Tibial nerve (tissue), 4 donors: ENCODE data around the gene HS3ST6. TPM values are rescaled to one million over a fixed set of nuclear protein-coding genes. Genes with fewer than 3 reads are reported as not detected.
A peak's percentile ranks its signal among the peaks of the same experiment; 100 is the strongest.

Experiments
- DNase-seq, 2 donors: peaks; one replicate each; pipeline ENCODE4 v3.0.0-alpha.2; 2019; ENCODE audit warnings: low spot score in 2 of 2
- H3K27ac ChIP-seq, 4 donors: fragments of 200-600 bp; sonication (generic) in 3 of 4; one replicate each; pipeline ENCODE4 v1.5.1; 2017 to 2019; ENCODE audit warnings: mild to moderate bottlenecking in 1 of 4
- H3K27me3 ChIP-seq, 2 donors: fragments of 200-600 bp; sonication (generic) in 1 of 2; one replicate each; pipeline versions ENCODE4 v1.5.1 to v1.6.0; 2017 to 2019
- H3K36me3 ChIP-seq, 3 donors: fragments of 200-600 bp; sonication (generic); one replicate each; pipeline ENCODE4 v1.5.1; 2018 to 2019
- H3K4me1 ChIP-seq, 4 donors: fragments of 200-600 bp; sonication (generic) in 3 of 4; one replicate each; pipeline ENCODE4 v1.5.1; 2017 to 2019
- H3K4me3 ChIP-seq, 4 donors: fragments of 200-600 bp; sonication (generic) in 3 of 4; one replicate each; pipeline ENCODE4 v1.5.1; 2017 to 2019; ENCODE audit warnings: mild to moderate bottlenecking in 1 of 4, moderate library complexity in 1 of 4
- H3K9me3 ChIP-seq, 4 donors: fragments of 200-600 bp; sonication (generic) in 3 of 4; one replicate each; pipeline ENCODE4 v1.5.1; 2017 to 2019
- CTCF ChIP-seq, 5 experiments: fragments of 200-600 bp in 3 of 5; fragments of 450-650 bp in 2 of 5; sonication (generic) in 3 of 5; IDR thresholded peaks; one replicate each; pipeline ENCODE4 v1.5.1; 2016 to 2019; ENCODE audit warnings: antibody characterized with exemption in 5 of 5, mild to moderate bottlenecking in 3 of 5, moderate library complexity in 2 of 5
- EP300 ChIP-seq, 2 donors: sonication (generic); formaldehyde crosslinking; IDR thresholded peaks; one replicate each; pipeline ENCODE4 v1.6.1; 2017; ENCODE audit warnings: antibody characterized with exemption in 2 of 2, mild to moderate bottlenecking in 1 of 2
- POLR2A ChIP-seq, 2 donors: fragments of 450-650 bp; IDR thresholded peaks; one replicate each; pipeline ENCODE4 v1.6.1; 2017; ENCODE audit warnings: antibody characterized with exemption in 2 of 2, mild to moderate bottlenecking in 2 of 2, moderate library complexity in 2 of 2
- WGBS, 2 donors: methylation state at CpG; one replicate each; pipeline ENCODE4 v1.1.5; 2018; 5-methylcytosine and 5-hydroxymethylcytosine counted together
- total RNA-seq, 4 donors: library from RNA; depleted of rRNA; stranded (reverse); fragments of >200 nt; gene quantifications; one replicate each; pipeline ENCODE4 v1.1.0, GENCODE V29; 2016

Gene HS3ST6
- total RNA-seq, 4 donors from 2014 or later = not detected

GRCh38 chr16:1944612-1945199, 26.5 kb upstream of the HS3ST6 start:
- no peak overlapping the region for H3K27ac ChIP-seq
- WGBS, 2 donors = 84 to 86% methylated on average over 19 to 21 of the region's 21 CpGs
- no peak overlapping the region for H3K4me3 ChIP-seq
- H3K4me1 ChIP-seq = peaks cover 0 to 20% (median 10%) of the 10 kb centered on the region in 4 donors
- no peak for TF ChIP-seq EP300 (IDR thresholded peaks at IDR 0.05)
- no peak for TF ChIP-seq CTCF (IDR thresholded peaks at IDR 0.05)
- no peak for TF ChIP-seq POLR2A (IDR thresholded peaks at IDR 0.05)
- H3K9me3 ChIP-seq = no peaks in the 10 kb centered on the region
- H3K27me3 ChIP-seq = no peaks in the 10 kb centered on the region
- H3K36me3 ChIP-seq = peaks cover 0 to 17% (median 0%) of the 10 kb centered on the region in 3 donors
- no peak for DNase-seq

GRCh38 chr16:1942810-1943726, 24.9 kb upstream of the HS3ST6 start, which contains the start of gene MSRB1:
Gene MSRB1 (minus strand): TSS chr16:1943199. CDS start chr16:1943156, 43 bp downstream.
- TF ChIP-seq EP300 (IDR thresholded peaks at IDR 0.05) (peak; percentile 85 to 92), POLR2A (IDR thresholded peaks at IDR 0.05) (peak; percentile 62 to 87), CTCF (IDR thresholded peaks at IDR 0.05) (peak in 1 of 5 experiments; percentile 7)
- Histone ChIP-seq H3K9me3 (no peaks in the 10 kb centered on the region), H3K36me3 (peaks cover 0 to 34% (median 9%) of the 10 kb centered on the region in 3 donors), H3K4me3 (peak within 1 kb of the TSS; percentile 62 to 92 (median 74)), H3K27me3 (no peaks in the 10 kb centered on the region), H3K27ac (peak within 1 kb of the TSS; percentile 56 to 91 (median 82)), H3K4me1 (peaks cover 0 to 20% (median 10%) of the 10 kb centered on the region in 4 donors)
- DNase-seq = peak; percentile 100
- WGBS, 2 donors = 2 to 3% methylated on average over 37 to 54 of the region's 77 CpGs

GRCh38 chr16:1942047-1942809, 24.0 kb upstream of the HS3ST6 start:
- Histone ChIP-seq H3K27me3 (no peaks in the 10 kb centered on the region), H3K27ac (peak overlapping the region in 3 of 4 donors; percentile 79 to 91 (median 84)), H3K4me1 (peaks cover 0 to 20% (median 10%) of the 10 kb centered on the region in 4 donors), H3K36me3 (peaks cover 0 to 42% (median 9%) of the 10 kb centered on the region in 3 donors), H3K4me3 (peak overlapping the region; percentile 62 to 92 (median 74)), H3K9me3 (no peaks in the 10 kb centered on the region)
- DNase-seq = no peak
- WGBS, 2 donors = 10% methylated on average over 14 to 16 of the region's 17 CpGs
- TF ChIP-seq POLR2A (IDR thresholded peaks at IDR 0.05) (no peak), CTCF (IDR thresholded peaks at IDR 0.05) (no peak), EP300 (IDR thresholded peaks at IDR 0.05) (no peak)

- peak overlapping the region in 3 of 4 donors; percentile 79 to 91 (median 84) for H3K27ac ChIP-seq
- H3K9me3 ChIP-seq = no peaks in the 10 kb centered on the region
- no peaks in the 10 kb centered on the region for H3K27me3 ChIP-seq
- TF ChIP-seq CTCF (IDR thresholded peaks at IDR 0.05) (no peak), EP300 (IDR thresholded peaks at IDR 0.05) (no peak), POLR2A (IDR thresholded peaks at IDR 0.05) (no peak)
- H3K4me3 ChIP-seq = peak overlapping the region in 1 of 4 donors; percentile 62
- peaks cover 0 to 47% (median 9%) of the 10 kb centered on the region in 3 donors for H3K36me3 ChIP-seq
- H3K4me1 ChIP-seq = peaks cover 0 to 20% (median 10%) of the 10 kb centered on the region in 4 donors
- WGBS, 2 donors = 84 to 85% methylated on average over 30 of the region's 30 CpGs
- no peak for DNase-seq
Observed at GRCh38 chr16:1941162-1942046, 23.2 kb upstream of the HS3ST6 start.
